GM12892 (cell line): ENCODE results near the gene MED16.
"Not testable (repeated sequence)": the region's sequence is repeated elsewhere in the genome, so short reads cannot be mapped to it uniquely, and the experiment has no call there.

Source experiments
- DNase-seq: peaks from one replicate; pipeline ENCODE4 v3.0.0; 2011; ENCODE audit not compliant: insufficient read length
- FAIRE-seq: peaks from 2 replicates; lab custom pipeline; 2011; peaks lifted over from hg19 to GRCh38; lab: Jason Lieb, UNC
- POLR2A ChIP-seq: IDR thresholded peaks from 2 replicates; pipeline ENCODE4 v1.6.1; 2011; ENCODE audit warnings: low read depth, low read length, control low read depth
- POLR2AphosphoS5 ChIP-seq: IDR thresholded peaks from 2 replicates; pipeline ENCODE4 v1.6.1; 2011; ENCODE audit warnings: low read depth, low read length, control low read depth
- TAF1 ChIP-seq: IDR thresholded peaks from 2 replicates; pipeline ENCODE4 v1.6.1; 2011; ENCODE audit warnings: low read depth, mild to moderate bottlenecking, control low read depth, low read length, borderline replicate concordance

The MED16 gene

GRCh38 chr19:850221-850978 lies 42.6 kb downstream of the MED16 start:
- DNase-seq (no peak), FAIRE-seq (no peak)
- TF ChIP-seq POLR2AphosphoS5: no peak
- no peak for TF ChIP-seq POLR2A
- no peak for TF ChIP-seq TAF1

DNA sequence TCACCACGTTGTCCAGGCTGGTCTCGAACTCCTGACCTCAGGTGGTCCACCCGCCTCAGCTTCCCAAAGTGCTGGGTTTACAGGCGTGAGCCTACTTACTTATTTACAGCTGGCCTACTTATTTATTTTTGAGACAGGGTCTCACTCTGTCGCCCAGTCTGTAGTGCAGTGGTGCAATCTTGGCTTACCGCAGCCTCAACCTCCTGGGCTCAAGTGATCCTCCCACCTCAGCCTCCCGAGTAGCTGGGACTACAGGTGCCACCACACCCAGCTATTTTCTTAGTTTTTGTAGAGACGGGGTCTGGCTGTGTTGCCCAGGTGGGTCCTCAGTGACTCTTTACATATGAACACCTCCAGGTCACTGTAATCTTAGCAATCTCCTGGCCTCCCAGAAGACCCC lies 43.8 kb downstream of the MED16 start:
- not testable (repeated sequence) for DNase-seq, FAIRE-seq

DNA sequence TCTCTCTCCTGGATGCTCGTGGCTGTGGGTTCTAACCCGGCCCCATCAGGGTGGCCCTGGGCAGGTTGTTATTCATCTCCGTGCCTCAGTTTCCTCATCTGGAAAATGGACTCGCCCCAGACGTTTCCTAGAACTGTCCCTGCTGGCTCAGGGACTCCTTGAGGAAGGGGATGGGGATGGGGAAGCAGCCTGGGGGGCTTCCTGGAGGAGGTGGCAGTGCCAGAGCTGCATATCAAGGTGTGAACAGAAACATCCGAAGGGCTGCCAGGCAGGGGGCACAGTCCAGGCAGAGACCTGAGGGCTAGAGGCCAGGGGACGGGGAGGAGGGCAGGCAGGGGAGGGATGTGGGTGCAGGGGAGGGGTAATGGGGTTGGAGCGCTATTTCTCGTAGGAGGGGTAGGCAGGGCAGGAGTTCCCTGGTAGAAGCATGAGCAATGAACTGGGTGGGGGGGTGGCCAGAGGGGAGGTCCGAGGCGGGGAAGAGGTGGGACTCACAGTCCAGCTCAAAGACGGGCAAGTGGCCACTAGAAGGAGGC lies 44.5 kb downstream of the MED16 start:
- FAIRE-seq (no peak), DNase-seq (no peak)
- TF ChIP-seq TAF1 (no peak), POLR2AphosphoS5 (no peak), POLR2A (no peak)

- DNase-seq: no peak
- FAIRE-seq: no peak
- no peak for TF ChIP-seq POLR2A
- TF ChIP-seq POLR2AphosphoS5: no peak
- no peak for TF ChIP-seq TAF1
Measured at GRCh38 chr19:845707-846521, 47.1 kb downstream of the MED16 start.

GRCh38 chr19:844546-844971 lies 48.4 kb downstream of the MED16 start:
- DNase-seq (no peak), FAIRE-seq (no peak)
- no peak for TF ChIP-seq POLR2A

GRCh38 chr19:843836-844545 lies 49.0 kb downstream of the MED16 start:
- DNase-seq (no peak), FAIRE-seq (no peak)
- TF ChIP-seq TAF1: no peak
- TF ChIP-seq POLR2AphosphoS5: no peak
- no peak for TF ChIP-seq POLR2A

- DNase-seq (no peak), FAIRE-seq (no peak)
- TF ChIP-seq TAF1: no peak
- TF ChIP-seq POLR2A: no peak
- no peak for TF ChIP-seq POLR2AphosphoS5
Measured at GRCh38 chr19:843180-843835, 49.7 kb downstream of the MED16 start.

- FAIRE-seq, DNase-seq: not testable (repeated sequence)
Measured at GRCh38 chr19:842802-843179, 50.2 kb downstream of the MED16 start.

- DNase-seq (no peak), FAIRE-seq (no peak)
- TF ChIP-seq POLR2A (no peak), TAF1 (no peak), POLR2AphosphoS5 (no peak)
Measured at GRCh38 chr19:840519-841206, 52.3 kb downstream of the MED16 start, which contains the start of gene PRTN3. Gene PRTN3, plus strand, starts transcription at chr19:840999. Its CDS starts 10 bp downstream, at chr19:841009.

GRCh38 chr19:835210-835810 lies 57.7 kb downstream of the MED16 start:
- TF ChIP-seq TAF1 (no peak), POLR2A (no peak), POLR2AphosphoS5 (no peak)
- DNase-seq: no peak
- no peak for FAIRE-seq
